Measurements from ENCODE around the gene SGO1.

DNA sequence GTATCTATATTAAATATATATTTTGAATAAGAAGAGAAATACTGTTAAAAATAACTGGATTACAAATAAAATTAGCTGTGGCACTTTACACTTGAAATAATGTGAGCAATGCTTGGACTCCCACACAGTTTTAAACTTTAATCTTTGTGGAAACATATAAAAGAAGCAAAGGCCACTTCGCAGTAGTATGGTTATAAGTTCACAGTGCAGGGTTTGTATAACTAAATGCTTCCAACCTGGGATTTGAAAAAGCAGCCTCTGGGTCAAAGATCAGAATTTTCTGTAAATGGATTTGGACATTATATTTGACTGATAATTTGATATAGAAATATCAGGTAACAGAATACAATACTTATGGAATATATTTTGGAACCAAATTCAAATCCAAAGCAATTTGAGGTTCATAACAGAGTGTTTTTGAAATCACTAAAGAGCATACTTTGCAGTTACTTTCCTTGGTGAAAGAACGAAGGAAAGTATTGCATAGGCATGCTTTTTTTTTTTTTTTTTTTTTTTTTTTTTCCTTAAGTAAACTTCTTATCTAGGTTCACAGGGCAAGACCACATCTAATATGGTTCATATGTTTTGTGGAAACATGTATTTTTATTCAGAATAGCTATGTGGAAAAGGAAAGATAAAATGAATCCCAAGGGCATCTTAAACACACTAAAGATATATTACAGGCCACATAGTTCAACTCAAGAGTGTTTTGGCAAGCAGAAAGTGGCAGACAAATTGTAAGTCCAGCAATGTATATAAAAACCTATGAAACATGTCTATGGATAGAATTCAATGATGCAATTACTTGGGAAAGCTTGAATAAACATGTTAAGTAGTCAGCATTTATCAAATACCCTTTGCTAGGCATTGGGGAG is 47.1 kb upstream of the SGO1 start:
- TF ChIP-seq, protein P1, sequence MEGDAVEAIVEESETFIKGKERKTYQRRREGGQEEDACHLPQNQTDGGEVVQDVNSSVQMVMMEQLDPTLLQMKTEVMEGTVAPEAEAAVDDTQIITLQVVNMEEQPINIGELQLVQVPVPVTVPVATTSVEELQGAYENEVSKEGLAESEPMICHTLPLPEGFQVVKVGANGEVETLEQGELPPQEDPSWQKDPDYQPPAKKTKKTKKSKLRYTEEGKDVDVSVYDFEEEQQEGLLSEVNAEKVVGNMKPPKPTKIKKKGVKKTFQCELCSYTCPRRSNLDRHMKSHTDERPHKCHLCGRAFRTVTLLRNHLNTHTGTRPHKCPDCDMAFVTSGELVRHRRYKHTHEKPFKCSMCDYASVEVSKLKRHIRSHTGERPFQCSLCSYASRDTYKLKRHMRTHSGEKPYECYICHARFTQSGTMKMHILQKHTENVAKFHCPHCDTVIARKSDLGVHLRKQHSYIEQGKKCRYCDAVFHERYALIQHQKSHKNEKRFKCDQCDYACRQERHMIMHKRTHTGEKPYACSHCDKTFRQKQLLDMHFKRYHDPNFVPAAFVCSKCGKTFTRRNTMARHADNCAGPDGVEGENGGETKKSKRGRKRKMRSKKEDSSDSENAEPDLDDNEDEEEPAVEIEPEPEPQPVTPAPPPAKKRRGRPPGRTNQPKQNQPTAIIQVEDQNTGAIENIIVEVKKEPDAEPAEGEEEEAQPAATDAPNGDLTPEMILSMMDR (IDR thresholded peaks at IDR 0.05), result no peak
- no peak for TF ChIP-seq POLR2A (IDR thresholded peaks at IDR 0.05)
